AG04449 (cell line): ENCODE measurements around the gene SPRED1.

Source experiments
- CTCF ChIA-PET: fragments of 350-600 bp; formaldehyde crosslinking; extraction: SDS; loops from one replicate; lab custom pipeline; 2021; ENCODE audit warnings: antibody characterized with exemption; lab: Yijun Ruan, JAX
- POLR2A ChIA-PET: fragments of 400-600, 350-600 bp; formaldehyde crosslinking; extraction: SDS; loops from one replicate; lab custom pipeline; 2020; ENCODE audit warnings: antibody characterized with exemption, inconsistent platforms; lab: Yijun Ruan, JAX
- DNase-seq: peaks from one replicate; pipeline ENCODE4 v3.0.0-alpha.2; 2010; ENCODE audit warnings: low read depth, low spot score
- H3K4me3 ChIP-seq: 2 replicates; pipeline ENCODE4 v1.5.1; 2011; ENCODE audit warnings: low read depth, mild to moderate bottlenecking, control low read depth, low read length
- CTCF ChIP-seq: IDR thresholded peaks from one replicate; pipeline ENCODE4 v1.5.1; 2011; ENCODE audit warnings: mild to moderate bottlenecking, moderate library complexity, low read length, control low read depth, inconsistent platforms; ENCODE audit not compliant: insufficient read depth; ENCODE audit errors: missing control alignments

Gene SPRED1

GRCh38 chr15:38238311-38238710, 14.3 kb upstream of the SPRED1 start:
- H3K4me3 ChIP-seq = no peak overlapping the region
- no peak for DNase-seq
- TF ChIP-seq CTCF = no peak
- ChIA-PET CTCF (no interaction called here), POLR2A (interaction anchor here (0.6 kb wide), 1 partner anchor 13 kb away, joined by 3 read pairs; no protein-coding TSS in a partner anchor)

DNA sequence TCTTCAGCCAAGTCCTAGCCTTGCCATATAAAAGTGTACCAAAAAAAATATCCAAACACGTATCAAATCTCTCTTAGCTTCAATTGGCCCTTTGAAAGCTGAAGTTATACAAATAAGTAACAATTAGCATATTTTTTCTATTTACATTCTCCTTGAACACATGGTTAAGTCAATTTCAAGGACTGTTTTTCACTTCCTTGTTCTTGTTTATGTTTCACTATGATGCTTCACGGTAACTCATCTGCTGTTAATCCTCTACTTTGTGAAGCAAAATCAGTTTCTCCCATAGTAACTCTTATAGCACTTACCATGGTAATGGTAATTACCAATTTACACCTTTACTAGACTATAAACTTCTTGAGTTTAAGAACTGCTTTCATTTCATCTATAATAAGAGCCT, 10.6 kb upstream of the SPRED1 start:
- no peak for TF ChIP-seq CTCF
- ChIA-PET POLR2A (no interaction called here), CTCF (no interaction called here)
- no peak for DNase-seq
- H3K4me3 ChIP-seq = no peak overlapping the region

GRCh38 chr15:38243278-38244055, 9.2 kb upstream of the SPRED1 start:
- no peak for DNase-seq

DNA sequence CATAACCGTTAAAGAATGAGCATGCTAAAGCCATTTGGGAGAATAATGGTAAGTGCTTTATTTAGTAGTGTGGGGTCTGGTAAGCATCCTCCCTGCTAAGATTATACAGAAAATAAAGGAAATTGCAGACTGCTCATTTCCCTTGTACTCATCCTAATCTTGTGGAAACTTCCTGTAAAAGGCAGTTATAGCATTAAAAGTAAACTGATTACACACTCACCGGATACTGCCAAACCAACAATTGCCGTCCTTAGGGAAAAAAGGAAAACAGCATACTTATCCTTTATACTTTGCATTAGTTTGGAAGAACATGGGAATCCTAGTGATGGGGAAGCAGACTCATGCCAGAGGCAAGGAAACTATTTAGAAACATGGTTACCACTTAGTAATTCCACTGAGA, 5.3 kb upstream of the SPRED1 start:
- POLR2A ChIA-PET = no interaction called here
- no peak for DNase-seq
- CTCF ChIA-PET = no interaction called here
- TF ChIP-seq CTCF = no peak
- H3K4me3 ChIP-seq = no peak overlapping the region

More at GRCh38 chr15:38243278-38244055, 9.2 kb upstream of the SPRED1 start:
- H3K4me3 ChIP-seq = no peak overlapping the region
- ChIA-PET CTCF (interaction anchor here (1.1 to 1.5 kb wide), 2 partner anchors 12 to 14 kb away, joined by 3 to 7 read pairs; no protein-coding TSS in a partner anchor), POLR2A (no interaction called here)
- TF ChIP-seq CTCF = no peak

DNA sequence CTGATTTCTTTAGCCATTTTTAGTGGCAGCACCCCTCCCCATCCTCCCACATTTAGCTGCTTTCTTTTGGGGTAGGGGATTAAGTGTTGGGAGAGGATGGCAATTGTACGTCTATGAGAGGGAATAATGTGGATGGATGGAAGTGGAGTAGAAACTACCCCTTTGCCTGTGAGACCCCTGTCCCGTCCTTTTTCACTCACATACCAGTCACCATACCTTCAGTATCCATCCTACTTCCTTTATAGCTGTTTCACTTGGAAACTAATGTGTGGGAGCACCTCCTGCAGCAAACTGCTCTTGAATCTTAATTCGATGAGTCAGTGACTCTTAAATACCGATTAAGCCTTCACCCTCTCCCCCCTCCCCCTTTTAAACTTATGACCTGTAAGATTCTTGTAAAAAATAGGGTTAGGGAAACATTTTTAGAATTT, 730 bp downstream of the SPRED1 start:
- POLR2A ChIA-PET = interaction anchor here (0.7 to 3.9 kb wide), 8 partner anchors 14 to 225 kb away, joined by 3 to 31 read pairs (median 7); no protein-coding TSS in a partner anchor
- H3K4me3 ChIP-seq = peak overlapping the region; percentile 91
- no peak for TF ChIP-seq CTCF
- no peak for DNase-seq
- CTCF ChIA-PET = interaction anchor here (0.7 to 4.2 kb wide), 10 partner anchors 12 to 258 kb away, joined by 3 to 26 read pairs (median 4); no protein-coding TSS in a partner anchor
